HK-2 (cell line): ENCODE data around the gene EXD3.
"Not testable (repeated sequence)": the region's sequence is repeated elsewhere in the genome, so short reads cannot be mapped to it uniquely, and the experiment has no call there.

ENCODE experiments used
- DNase-seq: peaks from one replicate; pipeline ENCODE4 v3.0.0-alpha.2; 2018; ENCODE audit not compliant: unreplicated experiment

EXD3 gene

DNA sequence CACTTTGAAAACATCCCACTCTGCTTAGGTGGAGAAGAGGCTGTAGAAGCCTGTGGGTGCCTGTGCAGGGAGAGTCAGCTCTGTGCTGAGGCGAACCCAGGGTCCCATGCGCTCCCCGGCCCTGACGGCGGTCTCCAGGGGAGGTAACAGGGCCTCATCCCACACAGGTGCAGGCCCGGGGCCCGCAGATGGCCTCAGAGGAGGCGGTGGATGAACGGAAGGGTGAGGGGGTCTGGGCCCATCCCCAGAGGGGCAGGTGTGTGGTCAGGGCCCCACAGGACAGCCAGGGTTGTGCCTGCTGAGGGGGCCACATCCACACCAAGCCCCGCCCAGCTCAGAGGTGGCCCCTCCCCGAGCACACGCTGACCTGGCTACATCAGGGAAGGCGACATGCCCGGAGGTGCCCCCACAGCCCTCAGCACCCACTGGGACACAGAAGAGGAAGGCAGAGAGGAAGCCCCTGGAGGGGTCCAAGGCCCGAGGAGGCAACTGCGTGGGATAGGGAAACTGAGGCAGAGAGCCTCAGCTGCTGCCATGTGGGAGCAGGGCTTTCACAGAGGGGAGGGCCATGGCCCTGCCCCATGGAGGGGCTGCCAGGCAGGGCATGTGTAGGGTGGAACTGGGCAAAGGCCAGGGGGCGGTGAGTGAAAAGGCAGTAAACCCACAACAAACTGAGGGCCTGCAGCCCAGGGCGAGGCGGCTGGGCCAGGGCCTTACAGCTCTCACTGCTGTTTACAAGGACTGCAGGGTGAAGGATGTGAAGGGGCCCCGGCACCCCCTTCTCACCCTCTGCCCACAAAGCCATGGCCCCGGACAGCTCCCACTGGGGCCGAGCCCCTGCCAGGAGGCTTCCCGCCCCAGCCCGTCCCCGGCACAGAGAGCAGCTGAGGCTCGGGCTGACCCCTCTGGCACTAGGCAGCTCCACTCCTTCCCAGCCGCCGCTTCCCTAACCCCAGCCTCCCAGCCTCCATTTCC lies 29.5 kb downstream of the EXD3 start:
- DNase-seq: no peak

DNA sequence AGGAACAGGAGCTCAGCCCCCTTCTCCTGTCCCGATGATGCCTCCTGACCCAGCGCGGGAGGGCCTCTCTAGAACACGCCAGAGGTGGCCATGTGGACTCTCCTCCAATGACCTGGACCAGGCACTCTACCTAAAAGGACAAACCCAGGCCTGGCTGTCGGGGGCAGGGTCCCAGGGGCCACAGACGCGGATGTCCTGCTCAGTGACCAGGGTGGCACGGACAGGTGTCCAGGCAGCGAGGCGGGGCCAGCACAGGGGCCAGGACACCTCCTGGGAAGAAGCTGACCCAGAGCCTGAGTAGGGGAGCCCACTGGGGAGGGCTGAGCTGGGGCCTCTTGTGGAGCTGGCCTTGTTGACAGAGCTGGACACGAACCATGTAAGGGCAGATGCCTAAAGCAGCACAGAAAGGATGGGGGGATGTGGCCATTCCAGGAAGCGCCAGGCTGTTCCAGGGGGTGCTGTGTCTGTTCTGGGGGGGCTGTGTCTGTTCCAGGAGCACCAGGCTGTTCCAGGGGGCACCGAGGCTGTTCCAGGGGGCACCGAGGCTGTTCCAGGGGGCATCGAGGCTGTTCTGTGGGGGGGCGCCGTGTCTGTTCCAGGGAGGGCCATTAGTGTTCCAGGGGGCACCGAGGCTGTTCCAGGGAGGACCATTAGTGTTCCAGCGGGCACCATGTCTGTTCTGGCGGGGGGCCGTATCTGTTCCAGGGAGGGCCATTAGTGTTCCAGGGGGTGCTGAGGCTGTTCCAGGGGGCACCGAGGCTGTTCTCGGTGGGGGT lies 30.5 kb downstream of the EXD3 start:
- DNase-seq: no peak

DNA sequence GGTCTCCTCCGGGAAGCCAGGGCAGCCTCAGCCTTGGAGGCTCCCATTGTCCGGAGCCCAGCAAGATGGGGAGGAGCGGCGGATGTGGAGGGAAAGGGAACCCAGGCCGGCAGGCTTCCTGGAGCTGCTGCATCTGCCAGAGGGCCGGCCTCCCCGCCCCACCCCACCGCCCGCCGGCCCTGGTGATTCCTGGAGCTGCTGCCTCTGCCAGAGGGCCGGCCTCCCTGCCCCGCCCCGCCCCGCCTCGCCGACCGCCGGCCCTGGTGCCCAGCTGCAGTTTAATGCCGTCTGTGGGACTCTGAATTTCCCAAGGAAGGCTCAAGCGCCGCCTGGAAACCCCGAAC lies 31.6 kb downstream of the EXD3 start:
- DNase-seq: no peak

DNA sequence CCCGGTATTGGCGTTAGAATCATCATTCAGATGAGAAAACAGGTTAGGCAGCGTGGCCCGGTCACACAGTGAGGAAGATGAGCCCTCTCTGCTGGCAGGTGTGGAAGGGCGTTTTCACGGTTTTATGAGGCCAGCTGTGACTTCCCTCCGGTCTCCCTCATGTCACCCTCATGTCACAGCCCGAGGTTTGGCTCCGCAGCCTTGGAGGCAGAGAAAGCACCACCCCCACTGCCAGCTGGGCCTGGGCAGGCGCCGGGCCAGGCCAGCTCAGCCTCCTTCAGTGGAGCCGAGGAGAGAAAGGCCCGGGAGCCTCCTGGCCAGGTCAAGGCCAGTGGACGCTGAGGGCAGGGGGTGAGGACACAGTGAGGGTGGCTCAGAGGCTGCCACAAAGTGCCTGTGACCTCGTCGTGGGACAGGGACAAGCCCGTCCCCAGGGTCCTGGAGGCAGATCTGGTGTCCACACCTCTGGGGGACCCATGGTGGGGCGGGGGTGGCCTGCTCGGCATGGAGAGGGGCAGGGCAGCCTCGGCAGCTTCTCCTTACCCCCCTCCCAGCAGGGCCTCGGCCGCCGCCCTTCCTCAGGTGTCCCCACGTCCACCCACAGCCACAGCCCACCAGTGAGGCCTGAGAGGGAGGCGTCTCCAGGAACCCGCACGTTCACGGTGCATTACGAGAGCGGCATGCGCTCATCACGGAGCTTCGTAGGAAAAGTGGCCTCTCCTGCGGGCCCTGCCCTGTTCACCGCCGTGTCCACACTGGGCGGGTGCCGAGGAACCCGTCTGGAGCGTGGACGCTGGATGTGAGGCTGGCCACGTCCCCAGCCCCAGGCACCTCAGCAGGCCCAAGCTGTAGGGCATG lies 32.2 kb downstream of the EXD3 start:
- DNase-seq: no peak

DNA sequence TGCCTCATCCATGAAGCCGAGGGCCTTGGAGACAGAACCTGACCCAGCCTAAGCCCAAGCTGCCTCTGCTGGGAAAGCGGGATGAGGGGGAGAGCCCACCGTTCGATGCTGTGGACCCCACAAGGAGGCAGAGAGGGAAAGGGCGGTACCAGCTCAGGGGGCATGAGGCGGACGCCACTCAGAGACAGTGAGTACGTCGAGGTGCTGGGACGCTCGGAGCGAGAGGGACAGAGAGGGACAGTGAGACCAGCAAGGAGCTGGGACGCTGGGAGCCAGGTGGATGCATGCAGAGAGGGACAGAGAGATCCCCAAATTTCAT lies 33.6 kb downstream of the EXD3 start:
- DNase-seq: no peak

DNA sequence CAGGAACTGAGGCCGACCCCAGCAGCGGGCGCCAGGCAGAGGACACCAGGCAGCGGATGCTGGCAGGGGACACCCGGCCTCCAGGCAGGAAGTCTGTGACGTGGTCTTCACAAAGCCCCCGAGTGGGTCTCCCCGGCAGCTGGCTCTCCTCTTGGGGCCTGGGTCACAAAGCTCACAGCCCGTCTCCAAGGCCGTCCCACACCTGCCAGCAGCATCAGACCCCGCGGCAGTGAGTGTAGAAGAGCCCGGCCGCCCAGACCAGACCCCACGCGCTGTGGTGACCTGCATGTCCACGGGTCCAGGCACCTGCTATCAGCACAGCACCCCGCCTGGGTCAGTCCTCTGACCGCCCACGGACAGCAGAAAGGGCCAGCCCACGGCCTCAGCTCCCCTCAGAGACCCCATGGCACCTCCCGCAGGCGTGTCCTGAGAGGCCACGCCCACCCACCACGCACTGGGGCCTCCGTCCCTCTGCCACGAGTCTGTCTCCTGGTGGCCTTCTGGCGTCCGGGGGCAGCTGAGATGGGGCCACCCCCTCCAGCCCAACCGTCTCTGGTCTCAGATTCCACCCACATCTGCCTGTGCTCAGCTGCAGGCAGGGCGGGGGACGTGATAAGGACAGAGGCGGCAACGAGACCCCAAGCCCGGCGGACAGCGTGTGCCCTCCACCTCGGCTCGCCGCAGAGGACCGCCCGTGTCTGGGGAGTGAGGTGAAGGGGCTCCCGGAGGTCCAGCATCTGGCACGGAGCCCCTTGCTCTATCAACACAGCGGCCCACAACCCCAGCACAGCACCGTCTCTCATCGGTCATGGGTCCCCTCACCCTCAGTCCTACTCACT lies 34.2 kb downstream of the EXD3 start:
- no peak for DNase-seq

DNA sequence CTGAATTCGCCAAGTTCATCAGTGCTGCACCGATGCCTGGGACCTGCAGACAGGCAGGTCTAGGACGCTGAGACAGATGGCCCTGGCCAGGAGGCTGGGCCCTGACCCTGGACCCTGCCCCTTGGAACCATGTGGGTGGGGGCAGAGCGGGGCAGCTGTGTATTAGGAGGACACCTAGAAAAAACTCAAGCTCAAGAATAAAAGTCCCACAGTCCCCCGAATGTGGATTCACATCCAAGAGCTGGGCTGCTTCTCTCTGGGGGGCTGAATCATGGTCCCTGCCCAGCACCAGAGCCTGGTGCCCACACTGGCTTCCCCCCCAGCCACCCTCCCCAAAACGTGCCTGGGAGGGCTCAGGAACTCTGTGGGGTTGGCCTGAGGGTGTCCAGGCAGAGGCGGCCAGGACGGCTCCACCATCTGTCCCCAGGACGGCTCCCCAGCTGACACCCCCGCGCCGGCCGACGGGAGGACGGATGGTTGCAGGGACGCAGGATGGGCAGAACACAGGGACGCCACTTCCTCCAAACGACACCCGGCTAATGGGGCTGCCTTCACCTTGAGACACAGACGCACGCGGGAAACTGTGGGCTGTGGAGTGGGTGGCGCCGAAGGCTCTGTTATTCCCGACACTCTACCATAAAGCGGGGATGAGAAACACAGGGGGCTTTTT lies 34.9 kb downstream of the EXD3 start:
- no peak for DNase-seq

DNA sequence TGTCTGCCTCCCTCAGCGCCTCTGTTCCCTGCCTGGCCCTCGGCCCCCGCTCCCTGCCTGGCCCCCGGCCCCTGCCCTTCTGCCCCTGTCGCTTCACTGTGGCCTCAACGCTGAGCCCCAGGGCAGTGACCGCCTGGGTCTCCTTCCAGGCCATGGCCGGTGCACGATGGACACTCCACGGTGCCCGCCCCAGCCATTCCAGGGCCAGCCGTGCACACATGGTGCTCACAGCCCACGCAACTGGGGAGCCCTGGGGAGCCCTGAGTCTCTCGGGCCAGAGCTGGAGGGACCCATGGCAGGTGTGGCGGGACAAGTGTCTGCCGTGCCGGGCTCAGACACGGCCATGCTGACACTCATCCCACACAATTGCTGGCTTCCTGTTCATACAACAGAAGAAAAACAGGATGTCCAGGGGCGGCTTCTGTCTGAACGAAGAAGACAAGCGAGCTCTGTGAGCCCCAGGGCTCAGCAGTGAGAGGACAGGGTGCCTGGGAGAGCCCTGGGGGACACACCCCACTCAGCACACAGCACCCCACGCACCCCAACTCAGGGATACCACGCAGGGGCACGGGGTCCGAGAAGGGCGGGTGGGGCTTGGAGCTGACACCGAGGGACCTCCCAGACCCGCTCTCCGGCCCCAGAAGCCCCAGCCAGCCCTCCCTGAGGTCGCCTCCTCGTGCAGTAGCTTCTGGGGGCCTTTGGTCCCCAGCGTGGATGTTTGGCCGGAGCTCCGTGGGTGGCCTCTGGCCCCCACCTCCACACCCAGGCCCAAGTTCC lies 35.7 kb downstream of the EXD3 start:
- DNase-seq: no peak

DNA sequence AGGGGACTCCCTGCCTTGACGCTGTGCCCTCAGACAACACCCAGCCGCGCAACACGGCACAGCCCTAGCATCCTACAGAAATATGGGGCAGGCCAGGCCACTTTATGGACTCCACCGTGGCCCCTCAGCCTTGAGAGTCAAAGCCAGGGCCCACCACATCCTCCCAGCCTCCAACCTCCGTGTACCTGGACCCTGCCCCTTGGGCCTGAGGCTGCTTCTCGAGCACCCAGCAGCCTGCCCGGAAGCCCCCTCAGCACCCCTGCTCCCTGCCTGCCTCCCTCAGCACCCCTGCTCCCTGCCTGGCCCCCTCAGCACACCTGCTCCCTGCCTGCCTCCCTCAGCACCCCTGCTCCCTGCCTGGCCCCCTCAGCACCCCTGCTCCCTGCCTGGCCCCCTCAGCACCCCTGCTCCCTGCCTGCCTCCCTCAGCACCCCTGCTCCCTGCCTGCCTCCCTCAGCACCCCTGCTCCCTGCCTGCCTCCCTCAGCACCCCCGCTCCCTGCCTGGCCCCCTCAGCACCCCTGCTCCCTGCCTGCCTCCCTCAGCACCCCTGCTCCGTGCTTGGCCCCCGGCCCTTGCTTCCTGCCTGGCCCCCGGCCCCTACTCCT lies 36.4 kb downstream of the EXD3 start:
- not testable (repeated sequence) for DNase-seq

DNA sequence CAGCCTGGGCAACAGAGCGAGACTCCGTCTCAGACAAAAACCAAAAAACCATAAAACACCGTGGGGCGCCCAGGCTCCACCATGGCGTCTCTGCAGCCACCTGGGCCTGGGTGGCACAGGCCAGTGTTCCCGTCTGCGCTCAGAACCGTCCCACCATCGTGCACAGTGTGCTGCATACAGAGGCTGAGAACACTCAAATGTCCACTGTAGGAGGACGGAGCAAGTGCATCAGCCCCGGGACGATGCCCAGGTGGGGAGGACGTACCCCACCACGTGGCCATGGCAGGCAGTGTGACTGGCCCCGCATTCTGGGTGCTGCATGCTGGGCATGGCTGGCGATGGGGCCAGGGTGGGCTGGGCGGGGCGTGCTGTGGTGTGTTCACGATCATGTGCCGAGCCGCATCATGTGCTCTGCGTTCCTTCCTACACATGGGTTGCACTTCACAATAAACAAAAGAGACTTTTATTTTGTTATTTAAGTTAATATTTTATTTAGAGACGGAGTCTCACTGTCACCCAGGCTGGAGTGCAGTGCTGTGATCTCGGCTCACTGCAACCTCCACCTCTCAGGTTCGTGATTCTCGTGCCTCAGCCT lies 37.8 kb downstream of the EXD3 start:
- no peak for DNase-seq

DNA sequence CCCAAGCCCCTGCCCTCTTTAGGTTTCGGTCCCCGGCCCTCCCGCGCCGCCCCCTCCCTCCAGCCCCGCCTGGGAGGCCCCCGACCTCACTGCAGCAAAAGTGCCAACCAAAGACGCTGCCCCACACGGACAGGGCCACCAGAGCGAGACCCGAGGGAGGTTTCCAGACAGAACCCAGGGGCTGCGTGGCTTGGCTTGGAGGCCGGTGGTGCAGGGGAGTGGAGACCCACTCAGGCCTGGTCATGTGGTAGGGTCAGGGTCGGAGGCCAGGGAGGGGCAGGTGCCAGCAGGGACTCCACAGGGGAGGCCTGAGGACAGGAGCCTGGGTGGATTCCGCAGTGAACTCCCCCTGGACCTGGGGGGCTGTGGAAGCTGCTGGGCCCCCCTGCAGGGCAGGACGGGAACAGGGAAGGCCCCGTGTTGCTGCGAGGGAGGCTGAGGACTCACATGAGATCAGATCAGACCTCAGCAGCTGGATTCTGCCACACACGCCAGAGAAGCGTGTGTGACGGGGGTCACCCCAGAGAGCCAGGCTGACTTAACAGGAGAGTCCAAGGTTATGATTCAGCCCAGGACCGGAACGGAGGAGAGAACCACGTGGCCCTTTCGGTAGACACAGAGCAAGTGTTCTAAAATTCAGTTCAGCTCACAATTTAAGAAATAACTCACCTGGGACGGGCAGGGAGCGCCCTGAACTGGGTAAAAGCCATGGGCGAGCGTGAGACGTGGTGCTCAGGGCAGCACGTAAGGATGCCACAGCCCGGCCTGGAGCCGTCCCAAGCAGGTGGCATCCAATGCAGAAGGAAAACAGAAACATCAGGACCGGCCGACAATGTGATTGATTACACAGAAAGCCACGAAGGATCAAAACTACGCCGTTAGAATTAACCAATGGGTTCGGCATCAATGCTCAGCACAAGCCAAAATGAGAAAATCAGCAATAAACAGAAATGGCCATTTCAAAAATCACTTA lies 38.9 kb downstream of the EXD3 start:
- no peak for DNase-seq

DNA sequence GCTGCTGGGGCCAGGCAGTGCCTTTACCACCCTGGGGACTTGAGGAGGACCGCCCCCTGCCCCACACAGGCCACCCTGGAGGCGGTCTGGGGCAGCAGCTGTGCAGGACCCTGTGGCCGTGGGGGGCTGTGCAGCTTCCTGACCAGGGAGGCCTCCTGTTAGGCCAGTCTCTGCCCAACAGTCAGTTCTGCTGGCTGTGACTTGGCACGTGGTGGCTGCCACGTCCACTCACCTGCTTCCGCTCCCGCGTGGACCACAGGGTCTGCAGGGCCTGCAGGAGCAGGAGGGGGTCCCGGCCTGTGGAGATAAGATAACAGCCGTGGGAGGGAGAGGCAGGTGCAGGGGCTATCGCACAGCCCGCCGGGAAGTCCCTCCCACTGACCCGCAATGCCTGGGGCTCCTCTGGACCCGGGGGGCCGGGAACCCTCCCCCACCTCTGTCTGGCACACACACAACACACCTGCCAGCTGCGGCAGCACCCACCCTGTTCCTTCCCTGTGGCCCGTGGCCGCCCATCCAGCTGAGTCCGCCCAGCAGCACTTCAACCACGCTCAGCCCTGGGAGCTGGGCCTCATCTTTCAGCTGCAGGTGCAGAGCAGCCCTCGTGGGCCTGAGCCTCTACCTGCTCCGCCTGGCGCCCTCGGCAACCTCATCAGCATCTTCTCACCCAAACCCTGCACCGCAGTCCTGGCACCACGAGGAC lies 39.7 kb downstream of the EXD3 start:
- DNase-seq: no peak

DNA sequence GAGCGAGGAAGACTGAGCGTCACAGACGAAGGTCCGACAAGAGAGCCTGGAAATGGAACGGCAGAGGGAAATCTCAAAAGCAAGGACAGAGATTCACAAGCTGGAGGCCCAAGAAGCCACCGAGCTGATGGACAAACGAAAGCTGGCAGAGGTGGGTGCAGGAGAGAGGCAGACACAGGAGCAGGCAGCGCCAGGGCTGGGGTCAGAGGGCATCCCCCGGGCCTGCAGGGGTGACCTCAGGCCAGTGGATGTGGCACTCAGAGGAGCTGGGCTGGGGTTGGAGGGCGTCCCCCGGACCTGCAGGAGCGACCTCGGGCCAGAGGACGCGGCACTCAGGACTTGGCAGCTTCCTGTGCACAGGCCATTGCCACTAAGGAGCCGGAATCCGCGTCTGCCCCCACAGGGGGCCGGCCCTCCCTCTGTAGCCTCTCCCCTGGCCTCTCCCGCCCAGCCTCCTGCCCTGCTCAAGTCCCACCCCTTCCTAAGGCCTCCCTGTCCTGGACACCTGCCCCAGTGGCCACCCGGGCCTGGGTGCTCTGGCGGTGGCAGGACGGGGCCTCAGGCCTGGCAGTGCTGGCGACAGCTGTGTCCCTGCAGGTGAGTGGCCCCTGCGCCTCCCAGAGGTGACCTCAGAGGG lies 40.4 kb downstream of the EXD3 start:
- DNase-seq: no peak

DNA sequence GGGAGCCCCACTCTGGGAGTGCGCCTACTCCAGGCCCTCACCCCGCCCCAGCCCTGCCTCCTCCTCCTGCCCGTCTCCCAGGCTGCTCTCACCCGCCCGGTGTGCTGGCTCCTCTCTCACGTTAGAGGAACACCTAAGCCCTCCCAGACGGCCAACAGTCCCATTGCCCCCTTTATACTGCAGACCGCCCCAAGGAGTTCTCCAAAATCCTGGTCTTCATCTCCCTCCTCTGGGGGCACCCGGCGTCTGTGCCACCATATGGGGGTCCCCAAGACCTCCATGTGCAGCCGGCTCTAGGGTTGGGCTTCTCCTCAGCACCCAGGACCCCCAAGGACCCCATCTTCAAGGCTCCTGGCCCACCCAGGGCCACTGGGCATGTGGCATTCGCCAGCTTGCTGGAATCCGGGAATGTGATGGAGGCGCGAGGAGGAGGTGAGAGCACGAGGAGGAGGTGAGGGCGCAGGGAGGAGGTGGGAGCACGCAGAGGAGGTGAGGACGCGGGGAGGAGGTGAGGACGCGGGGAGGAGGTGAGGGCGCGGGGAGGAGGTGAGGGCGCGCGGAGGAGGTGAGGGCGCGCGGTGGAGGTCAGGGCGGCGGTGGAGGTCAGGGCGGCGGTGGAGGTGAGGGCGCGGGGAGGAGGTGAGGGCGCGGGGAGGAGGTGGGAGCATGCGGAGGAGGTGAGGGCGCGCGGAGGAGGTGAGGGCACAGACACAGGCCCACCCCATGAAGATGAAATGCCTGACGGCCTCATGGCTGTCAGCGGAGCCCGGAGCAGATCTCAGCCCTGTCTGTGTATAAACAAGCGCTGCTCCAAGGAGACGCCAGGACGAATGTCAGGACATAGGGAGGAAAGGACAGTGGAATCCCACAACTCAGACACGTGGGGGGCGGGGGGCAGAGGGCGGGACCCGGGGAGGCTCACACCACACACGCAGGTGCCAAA lies 41.2 kb downstream of the EXD3 start:
- no peak for DNase-seq

DNA sequence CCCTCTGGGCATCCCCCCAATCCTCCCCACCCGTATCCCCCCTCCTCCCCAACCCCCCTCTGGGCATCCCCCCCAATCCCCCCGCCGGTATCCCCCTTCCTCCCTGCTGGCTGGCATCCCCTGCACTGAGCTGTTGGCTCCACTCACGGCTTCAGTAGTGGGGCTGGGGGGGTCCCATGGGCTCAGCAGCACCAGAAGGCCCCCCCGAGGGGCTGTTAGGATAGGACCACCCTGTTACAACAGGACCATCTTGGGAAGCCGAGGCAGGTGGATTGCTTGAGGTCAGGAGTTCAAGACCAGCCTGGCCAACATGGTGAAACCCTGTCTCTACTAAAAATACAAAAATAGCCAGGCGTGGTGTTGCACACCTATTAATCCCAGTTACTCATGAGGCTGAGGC lies 42.4 kb downstream of the EXD3 start:
- no peak for DNase-seq

DNA sequence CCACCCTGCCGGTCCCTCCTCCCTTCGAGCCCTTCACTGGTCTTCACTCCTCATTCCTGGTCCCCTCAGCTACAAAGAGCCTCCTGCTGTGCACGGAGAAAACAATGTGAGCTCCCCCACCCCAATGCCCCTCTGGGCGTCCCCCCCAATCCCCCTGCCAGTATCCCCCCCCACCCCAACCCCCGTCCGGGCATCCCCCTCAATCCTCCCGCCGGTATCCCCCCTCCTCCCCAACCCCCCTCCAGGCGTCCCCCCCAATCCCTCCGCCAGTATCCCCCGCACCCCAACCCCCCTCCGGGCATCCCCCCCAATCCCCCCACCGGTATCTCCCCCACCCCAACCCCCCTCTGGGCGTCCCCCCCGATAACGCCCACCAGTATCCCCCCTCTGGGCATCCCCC lies 42.8 kb downstream of the EXD3 start:
- DNase-seq: no peak
